Adipocyte (in vitro differentiated cells): ENCODE data around the gene DNAH17.

Experiments
- DNase-seq: peaks from one replicate; pipeline ENCODE4 v3.0.0-alpha.2; 2015; ENCODE audit warnings: low read depth
- H3K27me3 ChIP-seq: replicated peaks from 2 replicates; pipeline ENCODE4 v1.7.0; 2013; ENCODE audit warnings: mild to moderate bottlenecking, low read length, moderate library complexity; ENCODE audit not compliant: control insufficient read depth, insufficient read depth
- H3K36me3 ChIP-seq: 2 replicates; pipeline ENCODE4 v1.7.0; 2013; ENCODE audit warnings: low read length, mild to moderate bottlenecking, moderate library complexity; ENCODE audit not compliant: control insufficient read depth, insufficient read depth, severe bottlenecking
- H3K4me1 ChIP-seq: 2 replicates; pipeline ENCODE4 v1.7.0; 2013; ENCODE audit warnings: mild to moderate bottlenecking, low read length, moderate library complexity; ENCODE audit not compliant: control insufficient read depth, insufficient read depth
- H3K4me3 ChIP-seq: 2 replicates; pipeline ENCODE4 v1.7.0; 2013; ENCODE audit warnings: mild to moderate bottlenecking, low read length, moderate library complexity
- H3K9ac ChIP-seq: 2 replicates; pipeline ENCODE4 v1.7.0; 2013; ENCODE audit warnings: mild to moderate bottlenecking, low read length, moderate library complexity
- H3K9me3 ChIP-seq: 2 replicates; pipeline ENCODE4 v1.7.0; 2013; ENCODE audit warnings: mild to moderate bottlenecking, low read length, moderate library complexity; ENCODE audit not compliant: control insufficient read depth

Gene DNAH17

DNA sequence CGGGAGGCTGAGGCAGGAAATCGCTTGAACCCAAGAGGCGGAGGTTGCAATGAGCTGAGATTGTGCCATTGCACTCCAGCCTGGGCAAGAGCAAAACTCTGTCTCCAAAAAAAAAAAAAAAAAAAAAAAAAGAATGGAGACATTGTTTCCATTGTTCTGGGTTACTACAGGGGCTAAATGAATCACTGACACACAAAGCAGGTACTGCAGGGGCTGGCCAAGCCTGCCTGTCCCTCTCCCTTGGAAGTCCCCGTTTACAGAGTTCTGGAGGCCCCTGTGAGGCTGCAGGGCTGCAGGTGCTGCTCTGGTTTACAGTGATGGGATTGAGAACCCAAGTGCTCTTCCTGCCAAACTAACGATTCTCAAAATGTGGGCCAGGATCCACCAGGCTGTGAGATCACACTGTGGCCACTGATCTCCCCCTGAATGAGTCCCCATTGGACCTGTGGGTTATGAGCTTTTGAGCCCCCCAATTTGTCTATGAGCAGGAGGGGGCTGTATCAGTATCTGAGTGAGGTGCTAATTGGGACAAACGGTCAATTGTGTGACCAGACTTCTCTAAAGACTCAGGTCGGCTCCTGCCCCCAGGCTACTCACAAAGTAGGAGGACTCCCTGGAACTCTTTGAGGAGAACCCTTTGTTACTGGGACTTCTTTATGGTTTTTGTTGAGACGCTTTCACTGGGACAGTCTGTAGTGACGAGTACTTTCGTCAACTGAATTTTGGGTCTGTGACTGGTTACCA is 39.0 kb downstream of the DNAH17 start:
- H3K4me3 ChIP-seq, result no peak overlapping the region
- H3K27me3 ChIP-seq, result peaks cover 11% of the 10 kb centered on the region
- H3K9me3 ChIP-seq, result no peaks in the 10 kb centered on the region
- no peak overlapping the region for H3K9ac ChIP-seq
- H3K4me1 ChIP-seq, result peaks cover 3% of the 10 kb centered on the region
- H3K36me3 ChIP-seq, result no peaks in the 10 kb centered on the region
- no peak for DNase-seq

GRCh38 chr17:78537217-78537860 is 39.9 kb downstream of the DNAH17 start:
- Histone ChIP-seq H3K4me1 (peaks cover 3% of the 10 kb centered on the region), H3K27me3 (peaks cover 11% of the 10 kb centered on the region), H3K9me3 (no peaks in the 10 kb centered on the region), H3K9ac (no peak overlapping the region), H3K36me3 (no peaks in the 10 kb centered on the region), H3K4me3 (no peak overlapping the region)
- DNase-seq, result no peak

DNA sequence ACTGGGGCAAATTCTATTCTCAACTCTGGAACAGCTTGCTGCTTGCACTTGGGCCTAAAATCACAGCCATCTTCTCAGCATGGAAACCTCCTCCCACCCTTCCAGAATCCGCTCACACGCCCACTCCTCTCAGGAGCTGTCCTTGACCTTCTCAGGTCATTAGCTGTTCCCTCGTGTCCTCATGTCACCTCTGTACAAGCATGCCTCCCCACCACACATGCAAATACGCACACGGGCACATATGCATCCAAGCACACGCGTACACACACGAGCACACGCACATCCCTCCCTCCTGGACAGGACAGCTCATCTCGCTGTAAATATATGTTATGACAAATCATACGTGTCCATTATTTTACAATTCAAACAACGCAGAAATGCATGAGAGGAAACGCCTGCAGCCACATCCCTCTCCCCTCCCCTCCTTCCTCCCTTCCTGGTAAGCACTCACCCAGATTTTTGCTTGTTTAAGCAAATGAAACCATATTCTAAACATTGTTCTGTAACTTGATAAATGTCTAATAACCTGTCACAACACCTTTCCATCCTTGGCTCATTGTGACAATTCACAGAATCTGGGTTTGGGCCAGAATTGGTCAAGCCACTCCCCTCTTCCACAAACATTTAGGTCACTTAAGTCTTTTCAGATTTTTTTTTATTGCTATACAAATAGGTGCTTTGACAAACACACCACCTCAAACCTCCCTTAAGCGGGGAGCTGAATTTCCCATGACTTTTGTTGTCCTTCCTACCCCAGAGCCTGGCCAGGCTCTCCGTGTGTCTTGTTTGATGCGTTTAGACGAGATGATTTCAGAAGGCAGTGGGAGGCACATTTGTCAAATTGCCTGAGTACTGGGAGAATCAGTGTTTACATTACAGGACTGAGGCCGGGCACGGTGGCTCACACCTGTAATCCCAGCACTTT is 41.7 kb downstream of the DNAH17 start:
- no peak for DNase-seq
- peaks cover 11% of the 10 kb centered on the region for H3K27me3 ChIP-seq
- no peak overlapping the region for H3K4me3 ChIP-seq
- H3K36me3 ChIP-seq, result no peaks in the 10 kb centered on the region
- H3K4me1 ChIP-seq, result no peaks in the 10 kb centered on the region
- H3K9ac ChIP-seq, result no peak overlapping the region
- no peaks in the 10 kb centered on the region for H3K9me3 ChIP-seq

GRCh38 chr17:78534492-78535272 is 42.5 kb downstream of the DNAH17 start:
- H3K9me3 ChIP-seq, result no peaks in the 10 kb centered on the region
- H3K36me3 ChIP-seq, result no peaks in the 10 kb centered on the region
- H3K27me3 ChIP-seq, result peaks cover 17% of the 10 kb centered on the region
- H3K4me3 ChIP-seq, result no peak overlapping the region
- no peak overlapping the region for H3K9ac ChIP-seq
- no peak for DNase-seq
- no peaks in the 10 kb centered on the region for H3K4me1 ChIP-seq

DNA sequence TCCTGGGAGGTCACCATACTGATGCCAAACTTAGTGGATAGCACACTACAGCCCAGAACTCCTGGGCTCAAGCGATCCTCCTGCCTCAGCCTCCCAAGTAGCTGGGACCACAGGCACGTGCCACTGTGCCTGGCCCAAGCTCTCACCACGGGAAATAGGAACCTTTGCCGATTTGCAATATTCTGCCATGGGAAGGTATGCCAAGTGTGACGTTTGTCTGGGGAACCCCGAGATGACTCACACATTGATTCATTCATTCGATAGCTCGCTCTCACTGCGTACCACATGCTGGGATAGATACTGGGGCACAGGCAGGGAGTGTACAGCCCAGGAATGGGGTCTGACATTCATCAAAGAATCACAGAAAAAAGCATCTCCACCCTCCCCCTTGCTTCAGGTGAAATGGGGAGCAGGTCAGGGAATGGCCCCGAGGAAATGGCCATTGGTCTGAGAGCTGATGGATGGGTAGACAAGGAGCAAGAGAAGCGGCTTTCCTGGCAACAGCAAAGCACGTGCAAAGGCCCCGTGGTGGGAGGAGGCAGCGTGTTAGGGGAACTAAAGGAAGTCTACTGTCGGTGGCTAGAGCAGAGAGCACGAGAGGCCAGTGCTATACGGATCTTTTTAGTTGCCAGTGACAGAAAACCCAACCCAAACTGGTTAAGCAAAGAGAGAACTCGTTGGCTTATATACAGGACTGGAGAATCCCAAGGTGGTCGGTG is 44.1 kb downstream of the DNAH17 start:
- H3K4me1 ChIP-seq, result no peaks in the 10 kb centered on the region
- peaks cover 15% of the 10 kb centered on the region for H3K27me3 ChIP-seq
- H3K36me3 ChIP-seq, result no peaks in the 10 kb centered on the region
- DNase-seq, result no peak
- H3K9ac ChIP-seq, result no peak overlapping the region
- no peaks in the 10 kb centered on the region for H3K9me3 ChIP-seq
- H3K4me3 ChIP-seq, result no peak overlapping the region

- H3K27me3 ChIP-seq, result peaks cover 15% of the 10 kb centered on the region
- no peaks in the 10 kb centered on the region for H3K36me3 ChIP-seq
- H3K4me3 ChIP-seq, result no peak overlapping the region
- no peak overlapping the region for H3K9ac ChIP-seq
- H3K4me1 ChIP-seq, result no peaks in the 10 kb centered on the region
- H3K9me3 ChIP-seq, result no peaks in the 10 kb centered on the region
- DNase-seq, result no peak
Measured at GRCh38 chr17:78532311-78532710, 44.9 kb downstream of the DNAH17 start.

- DNase-seq, result no peak
Measured at GRCh38 chr17:78530675-78531074, 46.5 kb downstream of the DNAH17 start.

DNA sequence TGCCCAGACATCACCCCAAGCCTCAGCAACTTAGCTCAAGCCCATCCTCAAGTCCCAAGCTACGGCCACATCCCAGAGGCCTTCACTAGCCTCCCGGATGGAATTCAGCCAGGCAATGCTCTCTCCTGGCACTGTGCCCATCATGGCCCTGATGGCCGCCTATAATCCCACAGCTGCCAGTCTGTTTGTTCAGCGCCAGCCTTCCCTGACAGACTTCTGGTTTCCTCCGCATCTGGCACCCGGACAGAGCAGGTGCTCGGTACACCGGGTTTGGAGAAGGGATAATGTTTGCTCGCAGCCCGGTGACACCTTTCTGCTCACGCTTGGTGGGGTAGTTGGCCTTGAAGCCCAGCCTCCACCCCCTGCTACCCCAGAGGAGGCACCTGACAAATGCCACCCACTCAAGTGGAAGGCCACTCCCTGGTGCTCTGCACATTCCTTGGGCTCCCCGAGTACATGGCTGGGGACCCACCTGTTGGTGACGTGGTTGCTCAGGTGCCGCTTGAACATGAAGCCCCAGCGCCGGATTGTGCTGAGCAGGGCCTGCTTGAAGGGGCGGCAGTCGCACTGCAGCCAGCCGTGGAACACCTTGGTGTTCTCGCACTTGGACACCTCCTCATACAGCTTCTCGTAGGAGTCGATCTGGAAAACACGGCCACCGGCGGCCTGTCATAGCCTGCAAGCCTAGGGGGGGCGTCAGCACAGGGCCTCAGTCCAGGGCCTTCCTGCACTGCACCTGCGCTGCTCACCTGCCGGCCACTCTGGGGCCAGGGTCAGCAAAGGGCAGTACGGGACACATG is 47.1 kb downstream of the DNAH17 start:
- H3K4me1 ChIP-seq, result no peaks in the 10 kb centered on the region
- DNase-seq, result no peak
- H3K4me3 ChIP-seq, result no peak overlapping the region
- H3K9me3 ChIP-seq, result no peaks in the 10 kb centered on the region
- H3K9ac ChIP-seq, result no peak overlapping the region
- no peaks in the 10 kb centered on the region for H3K36me3 ChIP-seq
- H3K27me3 ChIP-seq, result peaks cover 13% of the 10 kb centered on the region

More at GRCh38 chr17:78530675-78531074, 46.5 kb downstream of the DNAH17 start:
- no peaks in the 10 kb centered on the region for H3K36me3 ChIP-seq
- no peaks in the 10 kb centered on the region for H3K4me1 ChIP-seq
- peaks cover 12% of the 10 kb centered on the region for H3K27me3 ChIP-seq
- no peak overlapping the region for H3K4me3 ChIP-seq
- H3K9ac ChIP-seq, result no peak overlapping the region
- H3K9me3 ChIP-seq, result no peaks in the 10 kb centered on the region

GRCh38 chr17:78529251-78529650 is 47.9 kb downstream of the DNAH17 start:
- Histone ChIP-seq H3K9ac (no peak overlapping the region), H3K27me3 (peaks cover 13% of the 10 kb centered on the region), H3K36me3 (no peaks in the 10 kb centered on the region), H3K4me1 (no peaks in the 10 kb centered on the region), H3K9me3 (no peaks in the 10 kb centered on the region), H3K4me3 (no peak overlapping the region)
- no peak for DNase-seq

GRCh38 chr17:78528541-78528940 is 48.7 kb downstream of the DNAH17 start:
- no peaks in the 10 kb centered on the region for H3K4me1 ChIP-seq
- no peak overlapping the region for H3K9ac ChIP-seq
- H3K27me3 ChIP-seq, result peaks cover 13% of the 10 kb centered on the region
- no peaks in the 10 kb centered on the region for H3K36me3 ChIP-seq
- H3K9me3 ChIP-seq, result no peaks in the 10 kb centered on the region
- no peak overlapping the region for H3K4me3 ChIP-seq
- DNase-seq, result no peak
